ENCODE results near the gene LIPE.

DNA sequence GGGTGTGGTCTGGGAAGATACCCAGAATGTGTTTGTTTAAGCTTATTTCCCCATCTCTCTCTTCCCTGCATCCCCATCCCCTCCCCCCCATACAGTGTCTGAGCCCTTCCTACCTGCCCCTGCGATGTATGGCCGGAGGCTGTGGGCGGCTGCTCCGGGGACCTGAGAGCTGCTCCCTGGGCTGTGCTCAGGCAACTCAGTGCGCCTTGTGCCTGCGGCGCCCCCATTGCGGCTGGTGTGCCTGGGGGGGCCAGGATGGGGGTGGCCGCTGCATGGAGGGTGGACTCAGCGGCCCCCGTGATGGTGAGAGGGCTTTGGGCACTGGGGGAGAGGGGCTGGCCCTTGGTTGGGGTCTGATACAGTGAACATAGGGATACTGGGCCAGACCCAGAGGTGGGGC lies 58.8 kb downstream of the LIPE start:
- TF ChIP-seq, protein P1, sequence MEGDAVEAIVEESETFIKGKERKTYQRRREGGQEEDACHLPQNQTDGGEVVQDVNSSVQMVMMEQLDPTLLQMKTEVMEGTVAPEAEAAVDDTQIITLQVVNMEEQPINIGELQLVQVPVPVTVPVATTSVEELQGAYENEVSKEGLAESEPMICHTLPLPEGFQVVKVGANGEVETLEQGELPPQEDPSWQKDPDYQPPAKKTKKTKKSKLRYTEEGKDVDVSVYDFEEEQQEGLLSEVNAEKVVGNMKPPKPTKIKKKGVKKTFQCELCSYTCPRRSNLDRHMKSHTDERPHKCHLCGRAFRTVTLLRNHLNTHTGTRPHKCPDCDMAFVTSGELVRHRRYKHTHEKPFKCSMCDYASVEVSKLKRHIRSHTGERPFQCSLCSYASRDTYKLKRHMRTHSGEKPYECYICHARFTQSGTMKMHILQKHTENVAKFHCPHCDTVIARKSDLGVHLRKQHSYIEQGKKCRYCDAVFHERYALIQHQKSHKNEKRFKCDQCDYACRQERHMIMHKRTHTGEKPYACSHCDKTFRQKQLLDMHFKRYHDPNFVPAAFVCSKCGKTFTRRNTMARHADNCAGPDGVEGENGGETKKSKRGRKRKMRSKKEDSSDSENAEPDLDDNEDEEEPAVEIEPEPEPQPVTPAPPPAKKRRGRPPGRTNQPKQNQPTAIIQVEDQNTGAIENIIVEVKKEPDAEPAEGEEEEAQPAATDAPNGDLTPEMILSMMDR (IDR thresholded peaks at IDR 0.05): no peak
- TF ChIP-seq POLR2AphosphoS5 (IDR thresholded peaks at IDR 0.05) (no peak), POLR2A (IDR thresholded peaks at IDR 0.05) (no peak), EP300 (IDR thresholded peaks at IDR 0.05) (no peak)
